Erythroblast (primary cell): Measurements from ENCODE around the gene TEF.

ENCODE experiments used
- GATA1 ChIP-seq: IDR thresholded peaks from 2 replicates; pipeline ENCODE4 v1.6.1; 2011; ENCODE audit warnings: low read depth, mild to moderate bottlenecking, control low read depth, low read length, moderate library complexity
- POLR2A ChIP-seq: IDR thresholded peaks from 2 replicates; pipeline ENCODE4 v1.6.1; 2011; ENCODE audit warnings: mild to moderate bottlenecking, low read length

GRCh38 chr22:41429951-41430332, 48.2 kb downstream of the TEF start:
- no peak for TF ChIP-seq POLR2A
- no peak for TF ChIP-seq GATA1
